Activated naive CD8-positive, alpha-beta T cell treated with anti-CD3 and anti-CD28 coated beads, Interleukin-2, amount 50 U/mL, for 24 hours (primary cell): ENCODE measurements around the gene ARID1B.
A peak's percentile ranks its signal among the peaks of the same experiment; 100 is the strongest.

Experiments used
- ATAC-seq: fragments of 150-1000 bp; cut with Tn5 transposase; one replicate; pipeline ENCODE4 v1.10.0; 2021
- DNase-seq: peaks from one replicate; pipeline ENCODE4 v3.0.0; 2021
- H3K27ac Mint-ChIP-seq: one replicate; pipeline ENCODE4 v1.8.0; 2021; ENCODE audit warnings: mild to moderate bottlenecking, mixed read lengths
- H3K27me3 Mint-ChIP-seq: one replicate; pipeline ENCODE4 v1.8.0; 2021; ENCODE audit warnings: mixed read lengths
- H3K36me3 Mint-ChIP-seq: one replicate; pipeline ENCODE4 v1.8.0; 2021; ENCODE audit warnings: low read depth, mixed read lengths
- H3K4me1 Mint-ChIP-seq: one replicate; pipeline ENCODE4 v1.8.0; 2021; ENCODE audit warnings: mixed read lengths
- H3K4me3 Mint-ChIP-seq: one replicate; pipeline ENCODE4 v1.8.0; 2021; ENCODE audit warnings: mild to moderate bottlenecking, moderate library complexity, mixed read lengths
- H3K9me3 Mint-ChIP-seq: one replicate; pipeline ENCODE4 v1.8.0; 2021; ENCODE audit warnings: mixed read lengths

ARID1B gene

GRCh38 chr6:157094038-157094437 lies 316.9 kb downstream of the ARID1B start:
- Mint-ChIP-seq H3K27ac (no peak overlapping the region), H3K27me3 (no peaks in the 10 kb centered on the region), H3K4me1 (peaks cover 21% of the 10 kb centered on the region), H3K4me3 (no peak overlapping the region), H3K36me3 (peaks cover 8% of the 10 kb centered on the region), H3K9me3 (no peaks in the 10 kb centered on the region)
- no peak for DNase-seq
- no peak for ATAC-seq

- H3K36me3 Mint-ChIP-seq, result peaks cover 8% of the 10 kb centered on the region
- no peak for DNase-seq
- no peaks in the 10 kb centered on the region for H3K27me3 Mint-ChIP-seq
- peaks cover 31% of the 10 kb centered on the region for H3K4me1 Mint-ChIP-seq
- no peak overlapping the region for H3K27ac Mint-ChIP-seq
- no peaks in the 10 kb centered on the region for H3K9me3 Mint-ChIP-seq
- ATAC-seq, result no peak
- no peak overlapping the region for H3K4me3 Mint-ChIP-seq
Observed at GRCh38 chr6:157095084-157095483, 317.9 kb downstream of the ARID1B start.

GRCh38 chr6:157095569-157095968 lies 318.4 kb downstream of the ARID1B start:
- Mint-ChIP-seq H3K9me3 (no peaks in the 10 kb centered on the region), H3K27me3 (no peaks in the 10 kb centered on the region), H3K4me1 (peaks cover 36% of the 10 kb centered on the region), H3K36me3 (peaks cover 8% of the 10 kb centered on the region), H3K4me3 (no peak overlapping the region), H3K27ac (no peak overlapping the region)
- ATAC-seq, result no peak
- no peak for DNase-seq

GRCh38 chr6:157096105-157096504 lies 318.9 kb downstream of the ARID1B start:
- H3K9me3 Mint-ChIP-seq, result no peaks in the 10 kb centered on the region
- H3K4me3 Mint-ChIP-seq, result no peak overlapping the region
- peaks cover 10% of the 10 kb centered on the region for H3K36me3 Mint-ChIP-seq
- H3K27ac Mint-ChIP-seq, result peak overlapping the region; percentile 26
- DNase-seq (no peak), ATAC-seq (no peak)
- H3K27me3 Mint-ChIP-seq, result no peaks in the 10 kb centered on the region
- peaks cover 42% of the 10 kb centered on the region for H3K4me1 Mint-ChIP-seq

GRCh38 chr6:157096522-157096921 lies 319.3 kb downstream of the ARID1B start:
- no peak overlapping the region for H3K4me3 Mint-ChIP-seq
- H3K27ac Mint-ChIP-seq, result peak overlapping the region; percentile 26
- H3K4me1 Mint-ChIP-seq, result peaks cover 46% of the 10 kb centered on the region
- H3K27me3 Mint-ChIP-seq, result no peaks in the 10 kb centered on the region
- peaks cover 10% of the 10 kb centered on the region for H3K36me3 Mint-ChIP-seq
- ATAC-seq (no peak), DNase-seq (no peak)
- no peaks in the 10 kb centered on the region for H3K9me3 Mint-ChIP-seq

- no peak for ATAC-seq
- Mint-ChIP-seq H3K36me3 (peaks cover 8% of the 10 kb centered on the region), H3K27me3 (no peaks in the 10 kb centered on the region), H3K27ac (no peak overlapping the region), H3K9me3 (no peaks in the 10 kb centered on the region), H3K4me3 (no peak overlapping the region), H3K4me1 (peaks cover 49% of the 10 kb centered on the region)
- DNase-seq, result no peak
Observed at GRCh38 chr6:157097255-157097955, 320.2 kb downstream of the ARID1B start.

GRCh38 chr6:157098999-157099398 lies 321.8 kb downstream of the ARID1B start:
- no peak for ATAC-seq
- Mint-ChIP-seq H3K4me1 (peaks cover 44% of the 10 kb centered on the region), H3K4me3 (no peak overlapping the region), H3K36me3 (peaks cover 8% of the 10 kb centered on the region), H3K27me3 (no peaks in the 10 kb centered on the region), H3K27ac (no peak overlapping the region), H3K9me3 (no peaks in the 10 kb centered on the region)
- no peak for DNase-seq

- Mint-ChIP-seq H3K27me3 (no peaks in the 10 kb centered on the region), H3K9me3 (no peaks in the 10 kb centered on the region), H3K4me3 (peak overlapping the region; percentile 52), H3K36me3 (peaks cover 5% of the 10 kb centered on the region), H3K27ac (peak overlapping the region; percentile 89), H3K4me1 (peaks cover 45% of the 10 kb centered on the region)
- peak; percentile 99 for ATAC-seq
- peak; percentile 33 for DNase-seq
Observed at GRCh38 chr6:157099912-157100593, 322.9 kb downstream of the ARID1B start.

- DNase-seq, result no peak
- Mint-ChIP-seq H3K4me1 (peaks cover 53% of the 10 kb centered on the region), H3K27ac (no peak overlapping the region)
Observed at GRCh38 chr6:157101166-157101565, 324.0 kb downstream of the ARID1B start.

GRCh38 chr6:157104803-157105202 lies 327.6 kb downstream of the ARID1B start:
- Mint-ChIP-seq H3K27me3 (no peaks in the 10 kb centered on the region), H3K27ac (no peak overlapping the region), H3K4me3 (no peak overlapping the region), H3K36me3 (peaks cover 5% of the 10 kb centered on the region), H3K9me3 (no peaks in the 10 kb centered on the region), H3K4me1 (peaks cover 65% of the 10 kb centered on the region)
- DNase-seq, result no peak
- ATAC-seq, result no peak

More at GRCh38 chr6:157101166-157101565, 324.0 kb downstream of the ARID1B start:
- Mint-ChIP-seq H3K4me3 (no peak overlapping the region), H3K36me3 (peaks cover 8% of the 10 kb centered on the region), H3K27me3 (no peaks in the 10 kb centered on the region), H3K9me3 (no peaks in the 10 kb centered on the region)
- no peak for ATAC-seq

- no peak overlapping the region for H3K4me3 Mint-ChIP-seq
- DNase-seq (no peak), ATAC-seq (peak; percentile 77)
- H3K27ac Mint-ChIP-seq, result peak overlapping the region; percentile 16
- peaks cover 48% of the 10 kb centered on the region for H3K4me1 Mint-ChIP-seq
- no peaks in the 10 kb centered on the region for H3K27me3 Mint-ChIP-seq
- no peaks in the 10 kb centered on the region for H3K9me3 Mint-ChIP-seq
- H3K36me3 Mint-ChIP-seq, result peaks cover 4% of the 10 kb centered on the region
Observed at GRCh38 chr6:157106487-157106886, 329.3 kb downstream of the ARID1B start.

GRCh38 chr6:157107571-157107914 lies 330.4 kb downstream of the ARID1B start:
- Mint-ChIP-seq H3K36me3 (peaks cover 9% of the 10 kb centered on the region), H3K27me3 (no peaks in the 10 kb centered on the region), H3K4me3 (no peak overlapping the region), H3K27ac (peak overlapping the region; percentile 81), H3K4me1 (peaks cover 44% of the 10 kb centered on the region), H3K9me3 (no peaks in the 10 kb centered on the region)
- DNase-seq (no peak), ATAC-seq (no peak)

- H3K36me3 Mint-ChIP-seq, result peaks cover 9% of the 10 kb centered on the region
- peak; percentile 92 for ATAC-seq
- no peak for DNase-seq
- H3K27ac Mint-ChIP-seq, result peak overlapping the region; percentile 81
- H3K4me3 Mint-ChIP-seq, result no peak overlapping the region
- H3K9me3 Mint-ChIP-seq, result peaks cover under 1% of the 10 kb centered on the region
- H3K4me1 Mint-ChIP-seq, result peaks cover 42% of the 10 kb centered on the region
- no peaks in the 10 kb centered on the region for H3K27me3 Mint-ChIP-seq
Observed at GRCh38 chr6:157107915-157108651, 330.9 kb downstream of the ARID1B start.

GRCh38 chr6:157108923-157109322 lies 331.7 kb downstream of the ARID1B start:
- Mint-ChIP-seq H3K4me1 (peaks cover 45% of the 10 kb centered on the region), H3K27ac (no peak overlapping the region), H3K27me3 (no peaks in the 10 kb centered on the region), H3K9me3 (peaks cover 4% of the 10 kb centered on the region), H3K4me3 (no peak overlapping the region), H3K36me3 (peaks cover 13% of the 10 kb centered on the region)
- DNase-seq, result no peak
- no peak for ATAC-seq

- H3K4me3 Mint-ChIP-seq, result no peak overlapping the region
- no peak overlapping the region for H3K27ac Mint-ChIP-seq
- H3K4me1 Mint-ChIP-seq, result peaks cover 34% of the 10 kb centered on the region
- H3K27me3 Mint-ChIP-seq, result no peaks in the 10 kb centered on the region
- H3K9me3 Mint-ChIP-seq, result peaks cover 4% of the 10 kb centered on the region
- peaks cover 18% of the 10 kb centered on the region for H3K36me3 Mint-ChIP-seq
- DNase-seq (no peak), ATAC-seq (no peak)
Observed at GRCh38 chr6:157110607-157111006, 333.4 kb downstream of the ARID1B start.
